GM10847 (cell line): Measurements from ENCODE around the gene CAMK2N1.

Experiments used
- POLR2A ChIP-seq: IDR thresholded peaks from 2 replicates; pipeline ENCODE4 v1.6.1; 2011; ENCODE audit not compliant: insufficient read length; ENCODE audit errors: extremely low read depth

CAMK2N1 gene

GRCh38 chr1:20485527-20486456 is at the start of gene CAMK2N1:
CAMK2N1 (minus strand) TSS chr1:20486210; CDS start chr1:20485379, 831 bp downstream.
- TF ChIP-seq POLR2A, result no peak

DNA sequence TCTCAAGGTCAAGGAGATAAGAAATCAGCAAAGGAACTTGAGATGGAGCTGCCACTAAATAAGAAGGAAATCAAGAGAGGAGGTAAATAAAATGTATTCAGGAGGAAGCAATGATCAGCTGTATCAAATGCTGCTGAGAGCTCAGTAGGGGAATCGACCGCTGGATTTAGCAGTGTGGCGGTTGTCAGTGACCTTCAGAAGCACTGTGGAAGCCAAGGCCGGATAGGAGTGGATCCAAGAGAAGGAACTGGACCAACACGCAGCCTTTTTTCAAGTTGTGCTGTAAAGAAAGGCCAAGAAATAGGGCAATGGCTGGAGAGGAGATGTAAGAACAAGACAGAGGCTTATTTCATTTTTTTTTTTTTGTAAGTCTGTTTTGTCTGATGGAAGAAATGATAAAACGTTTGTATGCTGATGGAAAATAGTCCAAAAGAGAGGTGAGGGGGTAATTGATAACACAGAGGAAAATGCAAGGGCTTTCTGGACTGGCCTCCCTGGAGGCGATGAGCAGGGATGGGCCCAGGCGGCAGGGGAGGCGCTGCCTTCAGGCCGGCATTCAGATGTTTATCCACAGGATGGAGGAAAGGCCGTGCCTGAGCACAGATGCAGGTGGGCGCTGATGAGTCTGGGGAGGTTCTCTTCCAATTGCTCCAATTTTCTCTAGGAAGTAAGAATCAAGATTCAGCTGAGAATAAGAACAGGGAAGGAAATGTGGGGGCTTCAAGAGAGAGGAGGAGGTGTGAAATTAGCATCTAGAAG is 48.8 kb upstream of the CAMK2N1 start:
- no peak for TF ChIP-seq POLR2A

GRCh38 chr1:20533635-20534034 is 47.6 kb upstream of the CAMK2N1 start:
- no peak for TF ChIP-seq POLR2A

DNA sequence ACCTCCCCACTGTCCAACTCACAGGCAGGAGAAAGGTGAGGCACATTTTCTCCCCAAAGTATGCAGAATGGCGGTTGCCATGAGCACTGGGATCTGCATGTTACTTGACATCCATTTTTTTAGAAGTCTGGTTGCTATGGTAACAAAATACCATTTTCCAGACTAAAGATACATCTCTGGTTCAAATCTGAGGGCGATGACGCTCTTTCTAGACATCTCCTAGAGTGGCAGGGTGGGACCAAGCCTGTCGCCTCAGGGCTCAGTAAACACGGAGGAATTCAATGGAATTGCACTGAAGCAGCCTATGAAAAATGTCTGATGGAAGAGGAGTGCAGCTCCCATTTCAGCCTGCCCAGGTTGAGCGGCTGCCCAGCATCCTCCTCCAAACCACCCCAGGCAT is 44.9 kb upstream of the CAMK2N1 start:
- no peak for TF ChIP-seq POLR2A

DNA sequence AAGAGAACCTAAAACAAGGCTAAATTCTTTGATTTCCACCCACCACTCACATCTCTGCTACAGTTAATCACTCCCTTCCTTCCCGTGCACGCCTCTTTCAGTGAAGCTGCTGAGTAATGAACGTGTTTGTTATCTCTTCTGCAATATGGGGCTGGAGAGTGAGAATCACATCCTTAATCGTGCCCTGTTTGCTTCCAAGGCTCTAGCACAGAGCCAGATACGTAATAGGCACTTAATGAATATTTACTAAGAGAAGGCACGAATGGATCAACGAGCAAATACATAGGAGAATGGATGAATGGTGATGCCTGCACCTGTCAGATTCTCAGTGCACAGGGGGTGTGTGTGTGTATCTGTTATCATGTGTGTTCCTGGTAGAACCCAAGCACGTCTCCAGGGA is 44.3 kb upstream of the CAMK2N1 start:
- TF ChIP-seq POLR2A, result no peak

DNA sequence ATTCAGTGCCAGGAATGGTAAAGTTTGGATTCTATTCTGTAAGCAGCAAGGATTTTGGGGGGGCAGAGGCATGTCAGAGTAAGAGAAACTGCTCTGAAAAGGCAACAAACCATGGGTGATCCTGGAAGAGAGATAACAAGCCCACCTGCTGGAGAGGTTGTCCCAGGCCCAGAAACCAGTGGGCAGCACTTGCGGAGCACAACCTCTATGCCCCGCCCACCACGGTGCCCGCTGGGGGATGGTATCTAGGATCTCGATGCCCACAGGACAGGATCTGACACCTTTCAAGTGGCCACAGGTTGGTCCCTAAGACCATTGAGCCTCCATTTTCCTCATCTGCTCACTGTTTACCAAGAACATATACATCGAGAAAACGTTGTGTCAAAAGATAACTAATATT is 42.2 kb upstream of the CAMK2N1 start:
- TF ChIP-seq POLR2A, result no peak

GRCh38 chr1:20526267-20526666 is 40.3 kb upstream of the CAMK2N1 start:
- no peak for TF ChIP-seq POLR2A

DNA sequence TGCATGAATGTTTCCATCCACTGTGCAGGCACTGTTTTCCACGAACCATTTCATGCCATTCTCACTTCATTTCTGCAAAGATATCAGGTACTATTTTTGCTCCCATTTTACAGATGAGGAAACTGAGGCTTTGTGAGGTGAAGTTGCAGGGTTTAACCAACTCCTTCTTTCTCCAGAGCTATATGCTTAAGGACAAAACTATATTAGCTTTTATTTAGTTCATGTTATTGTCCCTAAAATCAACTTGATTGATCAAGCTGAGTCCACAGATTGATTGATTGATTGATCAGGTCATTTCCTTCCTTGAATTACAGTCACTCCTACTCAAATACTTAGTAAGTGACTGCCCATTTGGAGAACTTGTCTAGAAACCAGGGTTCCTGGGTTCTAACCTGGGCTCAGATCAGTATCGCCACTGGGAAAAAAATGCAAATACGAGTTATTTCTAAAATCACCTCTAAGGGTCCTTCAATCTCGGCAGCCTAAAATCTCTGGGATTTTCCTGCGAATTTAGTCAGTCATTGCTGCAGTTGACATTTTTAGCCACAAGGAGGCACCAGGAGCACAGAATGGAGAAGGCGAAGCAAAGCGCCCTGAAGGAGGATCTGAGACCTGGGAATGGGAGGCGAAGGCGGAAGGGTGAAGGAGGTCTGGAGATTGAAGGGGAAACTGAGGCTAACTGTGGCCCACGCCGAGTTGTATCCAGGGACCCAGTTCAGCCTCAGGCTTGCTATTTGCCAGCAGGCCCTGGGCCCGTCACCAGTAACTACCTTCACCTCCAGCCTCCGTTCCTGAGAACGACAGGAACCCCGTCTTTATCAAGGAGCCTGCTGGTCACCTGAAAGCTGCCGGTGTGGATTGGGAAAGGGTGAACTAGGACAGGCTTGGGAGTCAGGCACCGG is 36.2 kb upstream of the CAMK2N1 start:
- no peak for TF ChIP-seq POLR2A

DNA sequence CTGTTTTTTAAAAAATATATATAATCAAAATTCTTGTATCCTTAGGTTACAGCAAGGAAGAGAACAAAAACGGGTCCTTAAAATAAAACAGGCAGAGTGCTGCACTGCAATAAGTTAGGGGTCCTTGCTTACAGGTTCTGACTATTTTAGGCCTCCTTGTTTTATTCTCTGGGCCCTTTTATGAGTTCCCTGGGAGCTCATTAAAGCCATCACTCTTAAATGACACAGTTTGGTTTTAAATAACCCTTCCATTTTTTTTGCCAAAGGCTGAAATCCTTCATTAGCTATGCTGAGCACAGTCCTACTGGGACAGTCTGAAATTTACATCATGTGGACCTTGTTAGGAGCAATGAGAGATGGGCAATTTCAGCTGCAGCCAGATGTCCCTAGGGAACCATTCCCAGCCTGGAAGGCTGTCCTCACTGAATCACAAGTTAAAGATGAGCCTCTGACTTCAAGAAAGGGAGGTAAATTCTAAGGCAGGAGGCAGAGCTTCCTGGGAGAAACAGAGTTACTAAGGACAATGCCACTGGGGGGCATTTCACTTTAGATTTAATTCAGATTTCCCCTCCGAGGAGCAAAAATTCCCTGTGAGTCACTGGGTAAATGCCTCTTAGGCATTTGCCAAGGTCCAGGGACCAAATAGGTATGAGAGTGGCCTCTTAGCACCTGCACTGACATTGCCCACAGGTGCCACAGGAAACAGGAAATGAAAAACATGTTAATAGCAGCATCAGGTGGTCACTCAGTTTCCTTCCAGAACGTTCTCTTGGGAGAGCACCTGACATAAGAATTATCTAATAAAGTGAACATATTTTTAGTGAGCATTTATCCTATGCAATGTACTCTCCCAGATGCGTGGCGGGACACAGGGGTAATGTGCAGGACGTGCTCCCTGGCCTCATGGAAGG is 25.8 kb upstream of the CAMK2N1 start:
- no peak for TF ChIP-seq POLR2A

- TF ChIP-seq POLR2A, result no peak
Measured at GRCh38 chr1:20508411-20508771, 22.4 kb upstream of the CAMK2N1 start.

- peak; percentile 63 for TF ChIP-seq POLR2A
Measured at GRCh38 chr1:20507564-20508410, 21.8 kb upstream of the CAMK2N1 start, which contains the start of gene MUL1. MUL1 (minus strand) TSS chr1:20508151; CDS start chr1:20508024, 127 bp downstream.

GRCh38 chr1:20507248-20507563 is 21.2 kb upstream of the CAMK2N1 start:
- no peak for TF ChIP-seq POLR2A

GRCh38 chr1:20505488-20505887 is 19.5 kb upstream of the CAMK2N1 start:
- no peak for TF ChIP-seq POLR2A

- TF ChIP-seq POLR2A, result no peak
Measured at GRCh38 chr1:20500716-20501115, 14.7 kb upstream of the CAMK2N1 start.

GRCh38 chr1:20499718-20500117 is 13.7 kb upstream of the CAMK2N1 start:
- TF ChIP-seq POLR2A, result no peak
